IPS-NIHi7 (cell line): Measurements from ENCODE around the gene CHI3L2.
"Not testable (repeated sequence)": the region's sequence is repeated elsewhere in the genome, so short reads cannot be mapped to it uniquely, and the experiment has no call there.

Experiments used
- DNase-seq: peaks from one replicate; pipeline ENCODE4 v3.0.0; 2012; ENCODE audit warnings: mixed read lengths; ENCODE audit errors: extremely low spot score

The CHI3L2 gene

GRCh38 chr1:111201275-111202090, 26.0 kb upstream of the CHI3L2 start:
- no peak for DNase-seq

- DNase-seq = no peak
Measured at GRCh38 chr1:111202366-111202706, 25.2 kb upstream of the CHI3L2 start.

DNA sequence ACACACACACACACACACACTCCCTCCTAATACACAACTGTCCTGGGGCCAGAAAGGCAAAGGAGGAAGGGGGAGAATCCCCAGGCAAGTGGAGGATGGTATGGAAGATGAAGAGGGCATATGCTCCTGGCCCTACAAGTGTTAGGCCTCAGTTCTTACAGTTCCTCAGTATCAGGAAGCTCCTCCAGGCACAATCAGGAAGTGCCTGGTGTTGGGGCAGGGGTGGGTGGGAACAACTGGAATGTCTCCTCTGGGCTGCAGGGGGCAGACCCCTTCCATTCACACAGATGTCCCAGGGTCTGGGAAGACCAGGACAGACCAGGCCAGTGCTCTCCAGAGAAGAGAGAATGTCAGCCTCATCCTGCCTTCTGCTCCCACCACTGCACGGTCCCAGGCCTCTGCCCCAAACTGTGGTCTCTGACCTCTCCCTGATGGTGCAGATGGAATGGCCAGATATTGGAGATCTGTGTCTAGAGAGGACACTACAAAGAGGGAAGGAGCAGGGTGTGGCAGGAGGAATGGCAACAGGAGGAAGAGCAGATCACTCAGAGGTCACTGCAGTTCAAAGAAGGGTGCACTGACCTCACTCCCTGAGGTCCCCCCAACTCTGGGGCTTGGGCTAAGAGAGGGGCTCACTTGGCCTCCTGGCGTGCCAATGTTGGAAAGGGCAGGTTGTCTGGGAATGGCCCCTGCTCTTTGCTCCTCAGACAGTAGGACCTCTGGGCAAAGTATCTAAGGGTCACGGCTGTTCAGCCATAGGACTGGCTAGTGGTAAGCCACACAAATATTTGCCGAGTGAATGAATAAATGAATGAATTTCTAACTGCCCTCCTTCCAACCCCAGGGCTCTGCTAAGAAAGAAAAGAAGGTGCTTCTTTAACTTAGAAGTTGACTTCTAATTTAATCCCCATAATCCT, 24.5 kb upstream of the CHI3L2 start:
- DNase-seq = peak; percentile 67

DNA sequence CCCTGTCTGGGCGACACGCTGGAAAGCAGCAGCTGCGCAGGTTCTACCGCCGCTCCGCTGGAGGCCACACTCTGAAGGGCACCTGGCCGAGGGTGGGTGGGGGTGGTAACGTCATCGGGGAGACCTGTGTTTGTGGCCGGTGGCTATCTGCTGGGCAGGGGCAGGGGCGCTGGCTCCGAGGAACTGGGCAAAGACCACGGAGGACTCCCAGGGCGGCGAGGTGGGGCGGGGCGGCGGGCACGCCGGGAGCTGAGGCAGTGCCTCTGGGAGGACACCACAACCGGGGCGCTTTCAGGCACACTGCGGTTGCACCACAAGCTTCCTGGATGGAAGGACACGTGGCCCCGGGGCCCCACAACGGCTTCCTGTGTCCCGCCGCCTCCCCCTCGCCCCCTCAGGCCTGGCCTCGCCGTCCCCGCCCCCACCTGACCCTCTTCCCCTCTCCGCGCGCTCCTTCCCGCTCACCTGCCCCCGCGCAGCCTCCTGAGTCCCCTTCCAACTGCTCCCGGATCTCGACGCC, 23.8 kb upstream of the CHI3L2 start:
- DNase-seq = peak; percentile 49

GRCh38 chr1:111204201-111204982, 23.1 kb upstream of the CHI3L2 start:
- DNase-seq = no peak

- no peak for DNase-seq
Measured at GRCh38 chr1:111204983-111205713, 22.4 kb upstream of the CHI3L2 start.

DNA sequence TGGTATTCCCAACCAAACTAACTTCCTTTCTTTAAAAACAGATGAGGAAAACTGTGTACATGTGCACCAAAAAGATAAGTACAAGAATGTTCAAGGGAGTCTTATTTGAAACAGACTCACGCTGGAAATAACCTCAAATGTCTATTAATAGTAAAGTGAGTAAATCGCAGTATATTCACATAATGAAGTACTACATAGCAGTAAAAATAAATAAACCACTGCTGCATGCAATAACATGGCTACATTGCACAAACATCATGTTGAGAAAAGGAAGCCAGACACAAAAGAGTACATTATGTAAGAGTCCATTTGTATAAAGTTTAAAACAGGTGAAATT, 21.8 kb upstream of the CHI3L2 start:
- no peak for DNase-seq

DNA sequence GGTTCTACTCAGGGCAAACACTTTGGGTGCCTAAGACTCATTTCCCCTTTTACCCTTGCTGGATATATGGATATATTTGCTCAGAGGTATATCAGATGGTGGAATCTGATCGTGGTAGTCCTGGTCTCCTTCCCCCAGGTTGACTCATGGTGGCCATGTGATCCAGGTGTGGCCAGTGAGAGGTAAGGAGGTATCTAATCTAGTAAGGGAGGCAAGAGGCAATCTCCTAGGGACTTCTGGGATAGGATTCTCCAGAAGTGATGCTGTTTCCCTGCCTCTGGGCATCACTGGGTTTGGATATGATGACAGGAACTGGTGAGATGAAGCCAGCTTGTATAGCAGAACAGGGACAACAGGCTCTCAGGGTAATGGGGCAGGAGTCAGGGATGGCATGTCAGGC, 18.6 kb upstream of the CHI3L2 start:
- DNase-seq = no peak

DNA sequence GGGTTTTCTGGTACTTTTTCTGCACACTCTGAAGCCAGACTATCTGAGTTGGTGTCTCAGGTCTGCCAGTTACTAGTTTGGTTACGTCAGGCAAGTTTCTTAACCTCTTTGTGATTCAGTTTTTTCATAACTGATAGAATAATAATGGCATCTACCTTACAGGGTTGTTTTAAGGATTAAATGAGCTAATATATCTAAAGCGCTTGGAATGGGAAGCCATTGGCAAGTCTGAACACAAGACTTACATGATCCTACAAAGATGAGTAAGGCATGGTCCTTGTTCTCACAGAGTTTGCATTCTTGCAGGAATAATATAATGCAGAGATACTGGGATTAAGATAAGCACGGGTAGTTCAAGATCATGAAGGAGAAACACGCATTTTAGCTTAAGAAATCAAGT, 17.9 kb upstream of the CHI3L2 start:
- DNase-seq = no peak

- no peak for DNase-seq
Measured at GRCh38 chr1:111211921-111212320, 15.6 kb upstream of the CHI3L2 start.

DNA sequence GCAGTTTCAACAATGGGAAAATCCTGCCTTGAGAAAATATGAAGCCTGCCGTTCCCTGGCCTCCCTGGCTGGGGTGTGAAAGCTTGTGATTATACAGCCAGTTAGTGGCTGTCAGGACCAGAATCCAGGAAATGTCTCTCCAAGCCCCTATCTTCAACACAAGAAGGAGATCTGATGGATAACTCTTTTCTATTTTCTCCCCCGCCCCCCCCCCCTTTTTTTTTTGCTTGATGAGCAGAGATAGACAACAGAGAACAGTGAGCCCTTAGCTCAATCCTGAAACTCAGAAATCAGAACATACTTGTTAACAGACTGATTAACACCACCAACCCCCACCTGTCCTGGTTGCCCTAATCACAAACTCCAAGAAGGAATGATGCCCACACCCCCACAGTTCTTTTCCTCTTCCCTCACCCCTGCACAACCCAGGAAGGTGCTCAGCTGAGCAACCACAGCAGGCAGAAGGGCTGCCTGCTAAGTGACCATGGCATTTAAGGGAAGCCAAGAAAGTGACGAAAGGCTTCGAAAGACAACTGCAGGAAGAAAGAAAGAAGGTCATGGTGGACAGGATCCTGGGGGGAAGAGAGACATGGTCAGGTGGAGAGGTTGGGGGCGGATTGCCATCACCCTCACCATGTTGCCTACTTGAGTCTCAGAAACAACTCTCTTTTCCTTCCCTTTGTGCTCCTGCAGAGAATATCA, 14.7 kb upstream of the CHI3L2 start:
- DNase-seq = no peak

- DNase-seq = no peak
Measured at GRCh38 chr1:111213412-111213811, 14.1 kb upstream of the CHI3L2 start.

GRCh38 chr1:111214074-111214801, 13.3 kb upstream of the CHI3L2 start:
- DNase-seq = no peak

GRCh38 chr1:111214884-111215283, 12.6 kb upstream of the CHI3L2 start:
- DNase-seq = no peak

- not testable (repeated sequence) for DNase-seq
Measured at GRCh38 chr1:111215285-111215684, 12.2 kb upstream of the CHI3L2 start.

- no peak for DNase-seq
Measured at GRCh38 chr1:111216751-111217150, 10.8 kb upstream of the CHI3L2 start.

GRCh38 chr1:111217183-111217910, 10.2 kb upstream of the CHI3L2 start:
- no peak for DNase-seq

DNA sequence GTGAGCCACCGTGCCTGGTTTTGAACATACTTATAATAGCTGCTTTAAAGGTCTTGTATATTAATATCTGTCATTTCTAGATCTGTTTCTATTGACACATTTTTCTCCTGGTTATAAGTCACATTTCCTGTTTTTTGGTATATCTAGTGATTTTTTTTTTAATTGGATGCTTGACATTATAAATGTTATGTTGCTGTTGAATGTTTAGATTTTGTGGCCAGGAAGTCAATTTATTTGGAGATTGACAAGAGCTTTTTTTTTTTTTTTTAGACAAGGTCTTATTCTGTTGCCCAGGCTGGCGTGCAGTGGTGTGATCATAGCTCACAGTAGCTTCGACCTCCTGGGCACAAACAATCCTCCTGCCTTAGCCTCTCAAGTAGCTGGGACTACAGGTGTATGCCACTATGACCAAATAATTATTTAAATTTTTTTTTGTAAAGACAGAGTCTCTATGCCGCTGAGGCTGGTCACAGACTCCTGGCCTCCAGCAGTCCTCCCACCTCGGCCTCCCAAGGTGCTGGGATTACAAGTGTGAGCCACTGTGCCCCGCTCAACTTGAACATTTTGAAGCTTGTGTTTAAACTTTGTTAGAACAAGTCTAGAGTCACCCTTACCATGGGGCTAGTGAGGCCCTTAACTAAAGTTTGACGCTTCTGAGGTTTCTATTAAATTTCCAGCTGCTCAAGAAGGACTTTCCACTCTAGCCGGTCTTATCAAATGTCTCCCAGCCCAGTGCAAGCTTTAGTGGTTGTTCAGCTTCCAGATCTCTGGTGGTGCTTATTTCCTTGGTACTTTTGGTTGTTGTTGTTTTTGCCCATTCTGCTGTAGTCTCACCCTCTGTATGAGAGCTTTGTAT, 8.6 kb upstream of the CHI3L2 start:
- DNase-seq = no peak
